ENCODE measurements around the gene SLC41A2.
A peak's percentile ranks its signal among the peaks of the same experiment; 100 is the strongest.
"Not testable (repeated sequence)": the region's sequence is repeated elsewhere in the genome, so short reads cannot be mapped to it uniquely, and the experiment has no call there.

Gene SLC41A2, protein sequence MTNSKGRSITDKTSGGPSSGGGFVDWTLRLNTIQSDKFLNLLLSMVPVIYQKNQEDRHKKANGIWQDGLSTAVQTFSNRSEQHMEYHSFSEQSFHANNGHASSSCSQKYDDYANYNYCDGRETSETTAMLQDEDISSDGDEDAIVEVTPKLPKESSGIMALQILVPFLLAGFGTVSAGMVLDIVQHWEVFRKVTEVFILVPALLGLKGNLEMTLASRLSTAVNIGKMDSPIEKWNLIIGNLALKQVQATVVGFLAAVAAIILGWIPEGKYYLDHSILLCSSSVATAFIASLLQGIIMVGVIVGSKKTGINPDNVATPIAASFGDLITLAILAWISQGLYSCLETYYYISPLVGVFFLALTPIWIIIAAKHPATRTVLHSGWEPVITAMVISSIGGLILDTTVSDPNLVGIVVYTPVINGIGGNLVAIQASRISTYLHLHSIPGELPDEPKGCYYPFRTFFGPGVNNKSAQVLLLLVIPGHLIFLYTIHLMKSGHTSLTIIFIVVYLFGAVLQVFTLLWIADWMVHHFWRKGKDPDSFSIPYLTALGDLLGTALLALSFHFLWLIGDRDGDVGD

GRCh38 chr12:104958001-104958804, at the start of gene SLC41A2:
Gene SLC41A2 (minus strand): TSS chr12:104958290. CDS start chr12:104928527, 29,763 bp downstream.
- peak; percentile 45 to 74 (median 54) for DNase-seq (ENCODE audit: low read depth in 4 of 4, low spot score in 1 of 4)

DNA sequence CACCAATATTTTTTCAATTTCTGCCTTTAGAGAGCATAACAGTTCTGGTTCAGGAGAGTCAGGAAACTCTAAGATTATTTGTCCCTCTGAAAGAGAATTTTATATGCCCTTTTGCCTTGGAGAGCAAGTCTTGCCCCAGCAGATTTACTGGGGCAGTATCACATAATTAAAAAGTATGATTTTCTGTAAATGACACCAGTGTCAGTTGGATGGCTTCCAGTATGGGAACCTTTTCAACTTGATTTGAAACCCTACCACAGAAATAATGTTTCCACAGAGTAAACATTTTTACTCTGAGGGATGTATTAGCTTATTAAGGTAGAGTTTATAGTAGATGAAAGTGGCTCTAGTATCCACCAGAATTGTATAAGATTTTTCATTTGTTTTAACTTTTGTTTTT, 43.4 kb upstream of the SLC41A2 start:
- no peak for DNase-seq (ENCODE audit: low read depth in 4 of 4, low spot score in 1 of 4)

DNA sequence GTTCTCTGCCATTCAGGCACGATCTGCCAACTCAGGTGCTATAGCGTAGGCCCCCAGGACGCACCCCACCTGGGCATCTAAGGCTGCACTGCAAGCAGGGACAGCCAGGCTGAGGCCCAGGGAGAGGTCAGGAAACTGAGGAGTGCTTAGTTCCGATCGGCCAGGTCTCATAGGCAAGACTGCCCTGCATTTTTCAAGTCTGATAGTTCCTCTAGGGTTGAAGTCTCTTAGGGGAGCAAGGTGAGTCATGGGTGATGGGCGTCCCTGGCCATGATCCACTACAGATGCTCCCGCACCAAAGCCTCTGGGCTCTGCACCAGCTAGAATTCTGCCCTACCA, 41.2 kb upstream of the SLC41A2 start:
- no peak for DNase-seq (ENCODE audit: low read depth in 4 of 4, low spot score in 1 of 4)

DNA sequence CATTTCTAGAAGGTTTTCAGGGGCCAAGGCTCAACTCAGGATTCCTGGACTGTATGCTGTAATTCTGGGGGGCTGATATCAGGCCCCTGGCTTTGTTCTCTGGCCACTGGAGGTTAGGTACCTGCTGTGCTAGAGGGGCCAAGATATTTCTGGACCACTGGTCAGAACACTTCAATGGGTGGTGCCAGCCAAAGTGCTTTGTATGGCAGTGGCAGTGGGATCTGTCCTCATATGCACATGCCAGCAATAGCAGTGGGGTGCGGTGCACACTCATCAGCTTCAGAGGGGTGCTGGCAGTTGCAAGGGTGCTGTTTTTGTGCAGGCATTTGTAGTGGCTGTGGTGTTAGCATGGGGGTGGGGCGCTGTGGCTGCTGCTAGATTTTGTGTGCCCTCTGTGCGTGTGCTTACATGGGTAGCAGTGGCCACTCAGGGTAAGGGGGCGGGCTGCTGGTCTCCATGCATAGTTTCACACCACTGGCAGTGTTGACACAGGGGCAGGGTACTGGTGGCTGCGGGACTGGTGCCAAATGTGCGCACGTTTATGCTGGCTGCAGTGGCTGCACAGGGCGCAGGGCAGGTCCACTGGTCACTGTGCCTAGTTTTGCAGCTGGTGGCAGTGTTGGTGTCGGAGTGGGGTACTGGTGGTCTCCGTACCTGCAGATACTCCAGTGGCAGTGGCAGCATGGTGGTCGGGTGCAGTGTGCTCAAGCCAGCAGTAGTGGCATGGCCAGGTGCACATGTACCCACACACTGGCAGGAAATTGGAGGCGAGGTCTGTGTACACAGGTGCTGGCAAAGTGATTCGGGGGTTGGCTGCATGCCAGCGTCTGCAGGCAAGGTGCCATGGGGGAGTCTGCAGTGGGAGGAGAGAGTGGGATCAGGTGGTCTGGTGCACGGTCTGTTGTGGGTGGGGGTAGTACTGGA, 40.6 kb upstream of the SLC41A2 start:
- no peak for DNase-seq (ENCODE audit: low read depth in 4 of 4, low spot score in 1 of 4)

- no peak for DNase-seq (ENCODE audit: low read depth in 4 of 4, low spot score in 1 of 4)
Measured at GRCh38 chr12:104997541-104997940, 39.5 kb upstream of the SLC41A2 start.

DNA sequence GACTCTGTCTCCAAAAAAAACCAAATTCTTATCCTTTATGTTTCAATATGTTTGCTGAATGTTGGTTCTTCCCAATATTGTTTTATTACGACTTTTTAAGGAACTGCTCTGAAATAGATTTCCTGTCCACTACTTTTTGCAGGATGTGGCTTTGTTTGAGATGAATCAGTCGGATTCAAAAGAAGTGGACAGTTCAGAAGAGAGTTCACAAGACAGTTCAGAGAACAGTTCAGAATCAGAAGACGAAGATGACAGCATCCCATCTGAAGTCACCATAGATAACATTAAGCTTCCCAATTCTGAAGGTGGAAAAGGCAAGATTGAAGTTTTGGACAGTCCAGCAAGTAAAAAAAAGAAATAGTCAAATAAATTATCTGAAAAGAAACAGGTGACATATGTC, 36.2 kb upstream of the SLC41A2 start:
- no peak for DNase-seq (ENCODE audit: low read depth in 4 of 4, low spot score in 1 of 4)

DNA sequence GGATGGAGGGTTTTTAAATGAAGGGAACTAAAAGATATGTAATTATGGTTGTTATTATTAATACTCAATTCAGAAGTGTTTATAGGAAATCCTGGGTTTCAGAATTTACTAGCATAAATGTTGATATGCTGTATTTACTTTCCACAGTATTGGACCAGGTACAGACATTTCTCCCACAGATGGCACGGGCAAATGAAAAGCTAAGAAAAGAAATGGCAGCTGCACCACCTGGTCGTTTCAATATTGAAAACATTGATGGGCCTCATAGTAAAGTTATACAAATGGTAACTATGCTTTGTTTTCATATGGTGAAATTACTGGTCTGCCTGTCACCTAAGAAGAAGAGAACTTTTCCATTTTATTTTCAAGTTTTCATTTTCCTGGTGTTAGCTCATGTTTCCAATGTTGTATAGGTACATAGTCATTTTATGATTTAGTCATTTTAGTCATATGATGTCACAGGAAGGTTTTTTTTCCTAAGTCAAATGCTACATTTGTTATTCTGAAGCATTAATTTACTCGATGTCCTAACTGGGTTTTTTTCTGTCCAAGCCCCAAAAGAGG, 33.6 kb upstream of the SLC41A2 start:
- no peak for DNase-seq (ENCODE audit: low read depth in 4 of 4, low spot score in 1 of 4)

DNA sequence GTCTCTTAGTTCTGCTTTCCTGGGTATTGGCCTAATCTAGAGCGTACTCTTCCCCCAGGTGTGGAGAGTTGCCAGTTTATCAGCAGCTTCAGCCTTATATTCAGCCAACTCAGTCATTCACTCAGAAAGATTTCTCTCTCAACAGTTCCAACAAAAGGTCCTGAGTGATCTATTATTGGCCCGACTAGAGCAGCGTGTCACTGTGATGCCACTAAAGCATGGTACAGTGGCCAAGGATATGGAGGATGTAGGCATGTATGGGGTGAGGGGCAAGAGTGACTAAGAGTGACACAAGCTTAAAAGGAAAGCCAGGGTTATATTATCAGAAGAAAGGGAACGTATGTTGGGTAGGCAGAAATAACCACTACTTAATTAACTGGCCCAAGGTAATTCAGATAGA, 32.9 kb upstream of the SLC41A2 start:
- DNase-seq (ENCODE audit: low read depth in 4 of 4, low spot score in 1 of 4): no peak

GRCh38 chr12:104986022-104986941, 28.2 kb upstream of the SLC41A2 start, which contains the start of gene NOPCHAP1:
Gene NOPCHAP1 (plus strand): TSS chr12:104986316. CDS start chr12:104986353, 37 bp downstream.
- peak; percentile 55 to 88 (median 78) for DNase-seq (ENCODE audit: low read depth in 4 of 4, low spot score in 1 of 4)

- no peak for DNase-seq (ENCODE audit: low read depth in 4 of 4, low spot score in 1 of 4)
Measured at GRCh38 chr12:104985206-104985605, 27.1 kb upstream of the SLC41A2 start.

- DNase-seq (ENCODE audit: low read depth in 4 of 4, low spot score in 1 of 4): not testable (repeated sequence)
Measured at GRCh38 chr12:104977688-104978087, 19.6 kb upstream of the SLC41A2 start.

DNA sequence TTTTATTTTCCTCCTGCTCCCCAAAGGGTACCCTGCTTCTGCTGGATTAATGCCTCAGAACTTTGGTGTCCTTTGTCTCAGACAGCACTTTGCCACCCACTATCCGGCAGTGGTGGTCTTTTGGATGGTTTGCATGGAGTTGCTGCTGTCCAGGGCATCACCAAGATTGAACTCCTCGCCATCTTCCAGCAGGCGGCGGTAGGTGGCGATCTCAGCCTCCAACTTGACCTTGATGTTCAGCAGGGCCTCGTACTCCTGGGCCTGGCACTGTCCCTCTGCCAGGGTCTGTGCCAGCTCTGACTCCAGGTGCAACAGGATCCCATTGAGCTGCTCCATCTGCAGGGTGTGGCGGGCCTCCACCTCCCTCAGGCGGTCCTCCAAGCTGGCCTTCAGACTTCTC, 18.6 kb upstream of the SLC41A2 start:
- DNase-seq (ENCODE audit: low read depth in 4 of 4, low spot score in 1 of 4): no peak

DNA sequence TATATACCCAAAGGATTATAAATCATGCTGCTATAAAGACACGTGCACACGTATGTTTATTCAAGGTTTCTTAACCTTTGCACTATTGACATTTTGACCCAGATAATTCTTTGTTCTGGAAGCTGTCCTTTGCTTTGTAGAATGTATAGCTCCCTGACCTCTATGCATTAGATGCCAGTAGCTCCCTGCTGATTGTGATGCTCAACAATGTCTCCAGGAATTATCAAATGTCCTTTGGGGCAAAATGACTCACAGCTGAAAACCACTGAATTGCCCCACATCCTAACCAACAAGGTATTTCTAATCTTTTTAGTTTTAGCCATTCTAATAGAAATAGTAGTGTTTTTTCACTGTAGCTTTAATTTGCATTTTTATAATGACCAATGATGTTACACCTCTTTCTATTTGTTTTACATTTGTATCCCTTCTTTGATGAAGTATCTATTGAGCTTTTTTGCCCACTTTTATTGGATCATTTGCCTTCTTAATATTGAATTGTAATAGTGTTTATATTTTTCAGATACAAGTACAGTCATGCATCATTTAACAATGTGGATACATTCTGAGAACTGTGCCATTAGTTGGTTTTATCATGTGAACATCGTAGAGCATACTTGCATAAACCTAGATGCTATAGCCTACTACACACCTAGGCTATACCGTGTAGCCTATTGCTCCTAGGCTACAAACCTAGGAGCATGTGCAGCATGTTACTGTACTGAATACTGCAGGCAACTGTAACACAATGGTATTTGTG, 17.7 kb upstream of the SLC41A2 start:
- DNase-seq (ENCODE audit: low read depth in 4 of 4, low spot score in 1 of 4): no peak

DNA sequence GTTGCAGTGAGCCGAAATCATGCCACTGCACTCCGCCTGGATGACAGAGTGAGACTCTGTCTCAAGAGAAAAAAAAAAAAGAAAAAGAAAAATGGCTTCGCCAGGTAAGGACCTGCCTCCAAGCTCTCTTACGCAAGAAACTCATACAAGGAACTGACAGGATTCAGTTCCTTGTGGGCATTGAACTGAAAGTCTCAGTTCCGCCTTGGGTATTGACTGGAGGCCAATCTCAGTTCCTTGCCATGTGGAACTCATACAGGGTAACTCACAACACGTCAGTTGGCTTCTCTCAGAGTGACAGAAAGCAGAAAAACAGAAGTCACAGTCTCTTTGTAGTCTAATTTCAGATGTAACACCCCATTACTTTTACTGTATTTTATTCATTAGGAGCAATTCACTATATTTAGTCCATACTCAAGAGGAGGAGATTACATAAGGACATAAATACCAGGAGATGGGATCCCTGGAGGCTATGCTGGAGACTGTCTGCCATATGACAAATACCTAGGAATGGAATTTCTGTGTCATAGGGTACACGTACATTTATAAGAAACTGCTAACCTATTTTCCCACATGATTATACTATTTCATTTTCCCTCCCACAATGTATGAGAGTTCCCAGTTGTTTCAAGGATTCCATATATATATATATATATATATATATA, 16.7 kb upstream of the SLC41A2 start:
- DNase-seq (ENCODE audit: low read depth in 4 of 4, low spot score in 1 of 4): no peak

- DNase-seq (ENCODE audit: low read depth in 4 of 4, low spot score in 1 of 4): no peak
Measured at GRCh38 chr12:104973250-104973649, 15.2 kb upstream of the SLC41A2 start.

DNA sequence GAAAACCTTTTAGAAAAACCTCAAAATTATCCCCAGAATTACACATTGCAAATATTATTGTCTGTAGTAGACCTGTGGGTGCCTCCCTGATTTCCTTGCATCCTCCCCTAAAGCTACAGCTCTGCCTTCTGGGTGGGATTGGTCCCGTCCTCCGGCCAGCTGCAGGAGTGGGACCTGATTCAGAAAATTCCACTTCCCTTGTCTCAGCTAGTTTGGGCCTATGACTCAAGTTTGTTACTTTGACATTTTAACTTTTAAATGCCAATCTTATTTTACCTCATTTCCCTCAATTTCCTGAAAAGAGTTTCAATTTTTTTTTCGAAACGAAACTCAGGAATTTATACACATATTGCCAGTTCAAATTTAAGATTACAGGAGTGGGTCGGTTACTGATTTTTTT, 13.2 kb upstream of the SLC41A2 start:
- no peak for DNase-seq (ENCODE audit: low read depth in 4 of 4, low spot score in 1 of 4)

GRCh38 chr12:104969343-104969742, 11.3 kb upstream of the SLC41A2 start:
- DNase-seq (ENCODE audit: low read depth in 4 of 4, low spot score in 1 of 4): no peak

- no peak for DNase-seq (ENCODE audit: low read depth in 4 of 4, low spot score in 1 of 4)
Measured at GRCh38 chr12:104966677-104967076, 8.6 kb upstream of the SLC41A2 start.

Data from stimulated activated CD4-positive, alpha-beta T cell treated with anti-CD3 and anti-CD28 coated beads, Interleukin-1b, Interleukin-23, amount 100 ng/mL, for 24 hours (primary cell).